PC-3 (cell line): ENCODE measurements around the gene ADARB2. TPM values are rescaled to one million over a fixed set of nuclear protein-coding genes. Genes with fewer than 3 reads are reported as not detected.
A peak's percentile ranks its signal among the peaks of the same experiment; 100 is the strongest.

Source experiments
- ATAC-seq: fragments of 200-7000 bp; cut with Tn5 transposase; 2 replicates; pipeline ENCODE4 v1.9.1; 2020; ENCODE audit warnings: mild to moderate bottlenecking, moderate library complexity
- BruUV-seq: library from RNA; stranded (reverse); fragments of 400-500 nt; replicated peaks from 2 replicates; lab custom pipeline; 2021; lab: Mats Ljungman, UMichigan
- CTCF ChIA-PET: fragments of 300-600 bp; sonication (Branson Sonifier 250); formaldehyde crosslinking; loops from one replicate; lab custom pipeline; 2022; ENCODE audit warnings: antibody characterized with exemption; lab: Charles Lee
- POLR2A ChIA-PET: fragments of 300-600 bp; sonication (Branson Sonifier 250); formaldehyde crosslinking; loops from one replicate; lab custom pipeline; 2022; ENCODE audit warnings: antibody characterized with exemption; ENCODE audit not compliant: unreplicated experiment; lab: Charles Lee
- DNase-seq: peaks from one replicate; pipeline ENCODE4 v3.0.0-alpha.2; 2015
- H2AFZ ChIP-seq: fragments of 300-600 bp; sonication (generic); 2 replicates; pipeline ENCODE4 v1.6.0; 2016; ENCODE audit warnings: antibody characterized with exemption, low read length
- H3F3A ChIP-seq: fragments of 300-600 bp; sonication (generic); one replicate; pipeline ENCODE4 v1.6.0; 2017; ENCODE audit warnings: antibody characterized with exemption, low read length, control low read depth, mild to moderate bottlenecking; ENCODE audit not compliant: unreplicated experiment
- H3K27ac ChIP-seq: fragments of 300-600 bp; sonication (generic); 2 replicates; pipeline ENCODE4 v1.5.1; 2016; ENCODE audit warnings: mild to moderate bottlenecking, low read length
- H3K27me3 ChIP-seq: fragments of 300-600 bp; sonication (generic); 2 replicates; pipeline ENCODE4 v1.6.1; 2016; ENCODE audit warnings: low read length, mixed read lengths
- H3K36me3 ChIP-seq: fragments of 300-600 bp; sonication (generic); 2 replicates; pipeline ENCODE4 v1.6.1; 2016; ENCODE audit warnings: low read depth, mixed run types, low read length, mixed read lengths
- H3K4me1 ChIP-seq: fragments of 300-600 bp; sonication (generic); 2 replicates; pipeline ENCODE4 v1.5.1; 2016; ENCODE audit warnings: low read length; ENCODE audit not compliant: insufficient read depth
- H3K4me2 ChIP-seq: fragments of 300-600 bp; sonication (generic); 2 replicates; pipeline ENCODE4 v1.6.0; 2016; ENCODE audit warnings: low read length
- H3K4me3 ChIP-seq: fragments of 300-600 bp; sonication (generic); 2 replicates; pipeline ENCODE4 v1.5.1; 2016; ENCODE audit warnings: mild to moderate bottlenecking, low read length, mixed read lengths
- H3K79me2 ChIP-seq: fragments of 300-600 bp; sonication (generic); 2 replicates; pipeline ENCODE4 v1.6.1; 2017; ENCODE audit warnings: low read length, mixed read lengths
- H3K9ac ChIP-seq: fragments of 300-600 bp; sonication (generic); 2 replicates; pipeline ENCODE4 v1.6.0; 2016; ENCODE audit warnings: mild to moderate bottlenecking, low read length
- H3K9me2 ChIP-seq: fragments of 300-600 bp; sonication (generic); replicated peaks from 2 replicates; pipeline ENCODE4 v1.6.1; 2016; ENCODE audit warnings: mixed run types, low read length, mixed read lengths
- H3K9me3 ChIP-seq: fragments of 300-600 bp; sonication (generic); 2 replicates; pipeline ENCODE4 v1.6.1; 2016; ENCODE audit warnings: low read length, mixed read lengths
- H4K20me1 ChIP-seq: fragments of 300-600 bp; sonication (generic); 2 replicates; pipeline ENCODE4 v1.6.1; 2016; ENCODE audit warnings: low read length, mixed read lengths
- CTCF ChIP-seq: fragments of 300-600 bp; sonication (generic); conservative IDR thresholded peaks from 2 replicates; pipeline ENCODE4 v1.5.1; 2017; ENCODE audit warnings: antibody characterized with exemption, low read depth, mild to moderate bottlenecking, low read length
- EZH2 ChIP-seq: fragments of 300-600 bp; sonication (generic); IDR thresholded peaks from one replicate; pipeline ENCODE4 v1.6.1; 2017; ENCODE audit warnings: antibody characterized with exemption, mild to moderate bottlenecking, low read length; ENCODE audit not compliant: unreplicated experiment
- EZH2phosphoT487 ChIP-seq: fragments of 300-600 bp; sonication (generic); IDR thresholded peaks from 2 replicates; pipeline ENCODE4 v1.6.1; 2018; ENCODE audit warnings: mild to moderate bottlenecking, antibody characterized with exemption, low read length, borderline replicate concordance
- intact Hi-C: fragments of 100-400 bp; cut with micrococcal nuclease; formaldehyde crosslinking; loops from 2 replicates; pipeline ENCODE4 v1.9.0; 2023
- total RNA-seq: library from RNA; depleted of rRNA; stranded (reverse); fragments of >200 nt; gene quantifications from 2 replicates; pipeline ENCODE4 v1.2.3, GENCODE V29; 2014

The ADARB2 gene
- total RNA-seq, 1 experiment from 2014 or later = not detected

GRCh38 chr10:1420661-1421362 is 316.5 kb downstream of the ADARB2 start:
- no peaks in the 10 kb centered on the region for H3K36me3 ChIP-seq
- H3K9ac ChIP-seq = no peak overlapping the region
- H3K79me2 ChIP-seq = no peaks in the 10 kb centered on the region
- H3K9me3 ChIP-seq = no peaks in the 10 kb centered on the region
- no TSS peak for BruUV-seq
- peak; percentile 63; the same call in 1 of the 2 replicates for ATAC-seq
- TF ChIP-seq EZH2 (no peak), CTCF (peak; percentile 61; the same call in 1 of the 2 replicates)
- intact Hi-C loops = no loop called here
- H4K20me1 ChIP-seq = no peaks in the 10 kb centered on the region
- H2AFZ ChIP-seq = no peak overlapping the region
- H3K4me1 ChIP-seq = no peaks in the 10 kb centered on the region
- POLR2A ChIA-PET = no interaction called here
- peaks cover 3% of the 10 kb centered on the region; the same call in 1 of the 2 replicates for H3K27me3 ChIP-seq
- H3K4me3 ChIP-seq = no peak overlapping the region
- no peaks in the 10 kb centered on the region for H3K9me2 ChIP-seq
- no peaks in the 10 kb centered on the region for H3F3A ChIP-seq
- CTCF ChIA-PET = no interaction called here
- DNase-seq = peak; percentile 40
- no peak overlapping the region for H3K4me2 ChIP-seq
- no peak overlapping the region for H3K27ac ChIP-seq

- Histone ChIP-seq H4K20me1 (no peaks in the 10 kb centered on the region), H3K9me3 (no peaks in the 10 kb centered on the region), H3K27me3 (peaks cover 3% of the 10 kb centered on the region; the same call in 1 of the 2 replicates), H3K9ac (no peak overlapping the region), H3F3A (no peaks in the 10 kb centered on the region), H3K4me3 (no peak overlapping the region), H2AFZ (no peak overlapping the region), H3K27ac (no peak overlapping the region), H3K36me3 (no peaks in the 10 kb centered on the region), H3K79me2 (no peaks in the 10 kb centered on the region), H3K4me1 (no peaks in the 10 kb centered on the region), H3K9me2 (no peaks in the 10 kb centered on the region), H3K4me2 (no peak overlapping the region)
- TF ChIP-seq EZH2phosphoT487 = no peak
- no peak for TF ChIP-seq CTCF
- TF ChIP-seq EZH2 = no peak
- intact Hi-C loops = no loop called here
- CTCF ChIA-PET = no interaction called here
- POLR2A ChIA-PET = no interaction called here
- DNase-seq (no peak), ATAC-seq (no peak)
- BruUV-seq = no TSS peak
These were observed 317.3 kb downstream of the ADARB2 start for GRCh38 chr10:1419796-1420610.
